HL-60 (cell line): ENCODE measurements around the gene POLE.

Experiments
- CTCF ChIP-seq: IDR thresholded peaks from one replicate; pipeline ENCODE4 v1.5.1; 2011; ENCODE audit warnings: low read length, control low read depth, inconsistent platforms; ENCODE audit not compliant: insufficient read depth
- GABPA ChIP-seq: IDR thresholded peaks from 2 replicates; pipeline ENCODE4 v1.6.1; 2012; ENCODE audit warnings: low read depth

DNA sequence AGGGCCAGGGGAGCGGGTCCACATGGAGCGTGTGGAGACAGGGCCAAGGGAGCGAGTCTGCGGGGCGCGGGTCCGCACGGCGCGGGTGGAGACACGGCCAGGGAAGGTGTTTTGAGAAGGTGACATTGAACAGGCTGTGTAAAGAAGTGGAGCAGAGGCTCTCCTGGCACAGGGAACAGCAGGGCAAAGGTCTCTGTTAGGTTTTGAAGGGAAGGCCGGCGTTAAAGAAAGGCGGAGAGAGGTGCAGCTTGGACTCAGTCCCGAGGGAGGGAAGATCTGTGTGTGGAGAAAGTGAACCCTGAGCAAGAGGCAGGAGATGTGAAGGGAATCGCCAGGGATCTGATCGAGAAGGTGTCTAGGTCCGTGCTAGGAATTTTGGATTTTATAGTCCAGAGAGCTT lies 2.1 kb upstream of the POLE start:
- TF ChIP-seq CTCF, result no peak
- TF ChIP-seq GABPA, result no peak
